Sigmoid colon (tissue), 4 donors: ENCODE results near the gene VPS8.

Experiments used
- EP300 ChIP-seq, 4 donors: sonication (generic); formaldehyde crosslinking; IDR thresholded peaks; one replicate each; pipeline ENCODE4 v1.6.1; 2017; ENCODE audit warnings: antibody characterized with exemption in 4 of 4
- POLR2AphosphoS5 ChIP-seq, 4 donors: sonication (generic); formaldehyde crosslinking; IDR thresholded peaks; one replicate each; pipeline ENCODE4 v1.6.1; 2017; ENCODE audit warnings: antibody characterized with exemption in 4 of 4
- TF ChIP-seq, protein P1 (sequence below), 4 experiments: fragments of 450-650 bp in 3 of 4; fragments of 200-600 bp in 1 of 4; IDR thresholded peaks; one replicate each; pipeline ENCODE4 v1.5.1; 2016 to 2019; ENCODE audit warnings: antibody characterized with exemption in 4 of 4, mild to moderate bottlenecking in 3 of 4, moderate library complexity in 2 of 4

DNA sequence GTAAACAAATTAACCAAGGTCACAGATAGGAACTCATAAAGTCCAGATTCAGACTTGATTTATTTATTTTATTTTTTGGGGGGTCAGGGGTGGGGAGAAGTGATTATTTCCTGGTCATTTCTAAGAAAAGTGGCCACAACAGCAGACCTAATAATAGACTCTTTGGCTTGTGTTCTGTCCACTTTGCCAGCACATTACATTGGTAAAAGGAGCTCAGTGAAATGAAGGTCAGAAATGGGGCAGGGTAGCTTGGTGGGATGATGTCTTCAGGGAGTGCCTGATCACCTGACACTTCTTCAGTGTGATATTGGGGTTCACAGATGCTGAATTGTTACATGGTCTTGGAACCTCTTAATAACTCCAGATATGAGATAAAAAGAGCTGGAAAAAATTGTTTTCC is 10.1 kb downstream of the VPS8 start:
- TF ChIP-seq, protein P1, sequence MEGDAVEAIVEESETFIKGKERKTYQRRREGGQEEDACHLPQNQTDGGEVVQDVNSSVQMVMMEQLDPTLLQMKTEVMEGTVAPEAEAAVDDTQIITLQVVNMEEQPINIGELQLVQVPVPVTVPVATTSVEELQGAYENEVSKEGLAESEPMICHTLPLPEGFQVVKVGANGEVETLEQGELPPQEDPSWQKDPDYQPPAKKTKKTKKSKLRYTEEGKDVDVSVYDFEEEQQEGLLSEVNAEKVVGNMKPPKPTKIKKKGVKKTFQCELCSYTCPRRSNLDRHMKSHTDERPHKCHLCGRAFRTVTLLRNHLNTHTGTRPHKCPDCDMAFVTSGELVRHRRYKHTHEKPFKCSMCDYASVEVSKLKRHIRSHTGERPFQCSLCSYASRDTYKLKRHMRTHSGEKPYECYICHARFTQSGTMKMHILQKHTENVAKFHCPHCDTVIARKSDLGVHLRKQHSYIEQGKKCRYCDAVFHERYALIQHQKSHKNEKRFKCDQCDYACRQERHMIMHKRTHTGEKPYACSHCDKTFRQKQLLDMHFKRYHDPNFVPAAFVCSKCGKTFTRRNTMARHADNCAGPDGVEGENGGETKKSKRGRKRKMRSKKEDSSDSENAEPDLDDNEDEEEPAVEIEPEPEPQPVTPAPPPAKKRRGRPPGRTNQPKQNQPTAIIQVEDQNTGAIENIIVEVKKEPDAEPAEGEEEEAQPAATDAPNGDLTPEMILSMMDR (IDR thresholded peaks at IDR 0.05) = no peak
- TF ChIP-seq EP300 (IDR thresholded peaks at IDR 0.05) (no peak), POLR2AphosphoS5 (IDR thresholded peaks at IDR 0.05) (no peak)
